HEK293T (cell line): ENCODE data around the gene CKB.

ENCODE experiments used
- ARNT ChIP-seq: fragments of 450-650 bp; IDR thresholded peaks from 2 replicates; pipeline ENCODE4 v1.6.1; 2017; ENCODE audit warnings: mild to moderate bottlenecking
- CTBP1 ChIP-seq: fragments of 450-650 bp; IDR thresholded peaks from 2 replicates; pipeline ENCODE4 v1.6.1; 2016; ENCODE audit warnings: borderline replicate concordance
- FOXA1 ChIP-seq: fragments of 450-650 bp; IDR thresholded peaks from 2 replicates; pipeline ENCODE4 v1.6.1; 2016; ENCODE audit warnings: mild to moderate bottlenecking
- FOXK2 ChIP-seq: fragments of 450-650 bp; IDR thresholded peaks from 2 replicates; pipeline ENCODE4 v1.6.1; 2016; ENCODE audit warnings: mild to moderate bottlenecking
- FOXM1 ChIP-seq: fragments of 450-650 bp; IDR thresholded peaks from 2 replicates; pipeline ENCODE4 v1.6.1; 2017; ENCODE audit warnings: mild to moderate bottlenecking, borderline replicate concordance
- L3MBTL2 ChIP-seq: fragments of 450-650 bp; conservative IDR thresholded peaks from 2 replicates; pipeline ENCODE4 v1.6.1; 2016; ENCODE audit warnings: mild to moderate bottlenecking
- LEF1 ChIP-seq: fragments of 450-650 bp; IDR thresholded peaks from 2 replicates; pipeline ENCODE4 v1.6.1; 2017; ENCODE audit warnings: mild to moderate bottlenecking, borderline replicate concordance
- NFRKB ChIP-seq: fragments of 450-650 bp; IDR thresholded peaks from 2 replicates; pipeline ENCODE4 v1.6.1; 2016; ENCODE audit warnings: mild to moderate bottlenecking, moderate library complexity
- SP1 ChIP-seq: fragments of 450-650 bp; IDR thresholded peaks from 2 replicates; pipeline ENCODE4 v1.6.1; 2017

DNA sequence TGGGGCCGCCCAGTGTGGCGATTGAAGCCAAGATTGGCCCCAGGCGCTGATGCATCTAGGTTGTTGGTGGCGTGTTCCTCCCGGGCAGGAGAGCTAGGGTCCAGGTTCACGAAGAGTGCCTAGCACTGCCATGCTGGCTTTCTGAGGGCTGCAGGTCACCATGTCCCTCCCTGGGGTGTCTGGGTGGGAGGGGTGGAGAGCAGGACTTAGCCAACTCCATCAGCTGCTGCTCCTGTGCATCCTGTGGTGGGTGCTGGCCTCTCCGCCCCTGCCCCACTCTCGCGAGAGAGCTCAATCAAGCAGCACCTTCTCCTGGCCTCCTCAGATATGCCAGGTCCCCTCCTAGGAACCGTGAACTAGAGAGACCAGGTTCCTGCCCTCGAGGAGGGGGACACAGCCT lies 8.2 kb upstream of the CKB start:
- TF ChIP-seq LEF1 (no peak), ARNT (no peak), SP1 (no peak), FOXA1 (no peak), CTBP1 (no peak), FOXM1 (no peak), NFRKB (no peak), L3MBTL2 (no peak), FOXK2 (no peak)
